ENCODE measurements around the gene PTGDS. TPM values are rescaled to one million over a fixed set of nuclear protein-coding genes. Genes with fewer than 3 reads are reported as not detected.

PTGDS gene
- total RNA-seq, 1 donor from 2014 or later, result not detected

GRCh38 chr9:136961279-136962065 lies 15.8 kb upstream of the PTGDS start:
- Mint-ChIP-seq H3K9me3 (ENCODE audit: unreplicated experiment) (peaks cover 6% of the 10 kb centered on the region), H3K4me1 (ENCODE audit: low read depth, unreplicated experiment) (peaks cover 7% of the 10 kb centered on the region), H3K27ac (ENCODE audit: unreplicated experiment) (peak overlapping the region; percentile 52), H3K27me3 (ENCODE audit: unreplicated experiment) (peaks cover 4% of the 10 kb centered on the region), H3K36me3 (ENCODE audit: unreplicated experiment) (no peaks in the 10 kb centered on the region), H3K4me3 (ENCODE audit: unreplicated experiment) (no peak overlapping the region)
- peak; percentile 72 for DNase-seq
- TF ChIP-seq CTCF (IDR thresholded peaks at IDR 0.05; ENCODE audit: partially characterized antibody, unreplicated experiment), result no peak

- no peaks in the 10 kb centered on the region for H3K36me3 Mint-ChIP-seq (ENCODE audit: unreplicated experiment)
- no peak for TF ChIP-seq CTCF (IDR thresholded peaks at IDR 0.05; ENCODE audit: partially characterized antibody, unreplicated experiment)
- DNase-seq, result no peak
- H3K4me3 Mint-ChIP-seq (ENCODE audit: unreplicated experiment), result no peak overlapping the region
- peaks cover 7% of the 10 kb centered on the region for H3K4me1 Mint-ChIP-seq (ENCODE audit: low read depth, unreplicated experiment)
- peaks cover 4% of the 10 kb centered on the region for H3K27me3 Mint-ChIP-seq (ENCODE audit: unreplicated experiment)
- peaks cover 3% of the 10 kb centered on the region for H3K9me3 Mint-ChIP-seq (ENCODE audit: unreplicated experiment)
- no peak overlapping the region for H3K27ac Mint-ChIP-seq (ENCODE audit: unreplicated experiment)
Observed at GRCh38 chr9:136962163-136962562, 15.1 kb upstream of the PTGDS start.

- peaks cover 7% of the 10 kb centered on the region for H3K4me1 Mint-ChIP-seq (ENCODE audit: low read depth, unreplicated experiment)
- no peak for TF ChIP-seq CTCF (IDR thresholded peaks at IDR 0.05; ENCODE audit: partially characterized antibody, unreplicated experiment)
- peaks cover 2% of the 10 kb centered on the region for H3K9me3 Mint-ChIP-seq (ENCODE audit: unreplicated experiment)
- no peak overlapping the region for H3K4me3 Mint-ChIP-seq (ENCODE audit: unreplicated experiment)
- DNase-seq, result no peak
- H3K36me3 Mint-ChIP-seq (ENCODE audit: unreplicated experiment), result no peaks in the 10 kb centered on the region
- peak overlapping the region; percentile 84 for H3K27ac Mint-ChIP-seq (ENCODE audit: unreplicated experiment)
- peaks cover 4% of the 10 kb centered on the region for H3K27me3 Mint-ChIP-seq (ENCODE audit: unreplicated experiment)
Observed at GRCh38 chr9:136962701-136963248, 14.5 kb upstream of the PTGDS start.

GRCh38 chr9:136963341-136963740 lies 14.0 kb upstream of the PTGDS start:
- DNase-seq, result no peak
- Mint-ChIP-seq H3K4me1 (ENCODE audit: low read depth, unreplicated experiment) (peaks cover 7% of the 10 kb centered on the region), H3K9me3 (ENCODE audit: unreplicated experiment) (peaks cover 2% of the 10 kb centered on the region)

More at GRCh38 chr9:136963341-136963740, 14.0 kb upstream of the PTGDS start:
- H3K4me3 Mint-ChIP-seq (ENCODE audit: unreplicated experiment), result no peak overlapping the region
- H3K36me3 Mint-ChIP-seq (ENCODE audit: unreplicated experiment), result no peaks in the 10 kb centered on the region
- peak overlapping the region; percentile 84 for H3K27ac Mint-ChIP-seq (ENCODE audit: unreplicated experiment)
- TF ChIP-seq CTCF (IDR thresholded peaks at IDR 0.05; ENCODE audit: partially characterized antibody, unreplicated experiment), result no peak
- H3K27me3 Mint-ChIP-seq (ENCODE audit: unreplicated experiment), result peaks cover 4% of the 10 kb centered on the region

All from glutamatergic neuron (in vitro differentiated cells).